HEK293 (cell line): ENCODE results near the gene OR10J1.

Experiments used
- HOXA7 ChIP-seq: sonication (generic); formaldehyde crosslinking; IDR thresholded peaks from 2 replicates; pipeline ENCODE4 v1.8.1; 2022; ENCODE audit warnings: missing genetic modification reagents, borderline replicate concordance
- ZNF2 ChIP-seq: fragments of 450-650 bp; formaldehyde crosslinking; IDR thresholded peaks from 2 replicates; pipeline ENCODE4 v1.5.1; 2016; ENCODE audit warnings: missing biosample characterization, missing genetic modification characterization
- ZNF585B ChIP-seq: fragments of 450-650 bp; formaldehyde crosslinking; IDR thresholded peaks from 2 replicates; pipeline ENCODE4 v1.5.1; 2016; ENCODE audit warnings: missing biosample characterization, missing genetic modification characterization
- ZNF792 ChIP-seq: fragments of 450-650 bp; formaldehyde crosslinking; IDR thresholded peaks from 2 replicates; pipeline ENCODE4 v1.5.1; 2016; ENCODE audit warnings: missing biosample characterization, missing genetic modification characterization
- TF ChIP-seq, protein P1 (sequence below): fragments of 450-650 bp; formaldehyde crosslinking; IDR thresholded peaks from 2 replicates; pipeline ENCODE4 v1.5.1; 2016; ENCODE audit warnings: missing biosample characterization, missing genetic modification characterization
- TF ChIP-seq, protein P2 (sequence below): fragments of 450-650 bp; formaldehyde crosslinking; IDR thresholded peaks from 2 replicates; pipeline ENCODE4 v1.5.1; 2016; ENCODE audit warnings: missing biosample characterization, missing genetic modification characterization
- TF ChIP-seq, protein P3 (sequence below): fragments of 450-650 bp; formaldehyde crosslinking; IDR thresholded peaks from 2 replicates; pipeline ENCODE4 v1.5.1; 2016; ENCODE audit warnings: missing biosample characterization, missing genetic modification characterization
- TF ChIP-seq, protein P4 (sequence below): fragments of 450-650 bp; formaldehyde crosslinking; IDR thresholded peaks from 2 replicates; pipeline ENCODE4 v1.5.1; 2017; ENCODE audit warnings: missing biosample characterization, missing genetic modification characterization
- TF ChIP-seq, protein P5 (sequence below): fragments of 450-650 bp; formaldehyde crosslinking; conservative IDR thresholded peaks from 2 replicates; pipeline ENCODE4 v1.5.1; 2016; ENCODE audit warnings: low read depth, missing biosample characterization, missing genetic modification characterization

DNA sequence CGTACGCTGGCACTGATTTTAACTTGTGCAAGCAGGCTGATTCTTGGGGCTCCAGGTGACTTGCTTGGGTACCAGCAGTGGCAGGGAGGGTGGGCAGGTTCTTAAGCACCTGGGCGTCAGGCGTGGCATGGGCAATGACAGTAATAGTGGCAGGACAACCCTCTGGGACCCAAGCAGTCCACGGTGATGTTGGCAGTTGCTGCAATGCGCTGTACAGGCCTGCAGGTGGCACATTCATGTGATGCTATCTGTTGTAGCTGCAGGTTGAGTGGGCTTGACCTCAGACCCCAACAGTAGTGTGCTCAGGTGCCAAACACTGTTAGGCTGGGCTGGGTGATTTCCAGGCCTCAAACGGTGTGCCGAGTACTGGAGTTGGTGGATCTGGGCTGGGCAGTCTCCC, 17.7 kb upstream of the OR10J1 start:
- TF ChIP-seq, protein P1, sequence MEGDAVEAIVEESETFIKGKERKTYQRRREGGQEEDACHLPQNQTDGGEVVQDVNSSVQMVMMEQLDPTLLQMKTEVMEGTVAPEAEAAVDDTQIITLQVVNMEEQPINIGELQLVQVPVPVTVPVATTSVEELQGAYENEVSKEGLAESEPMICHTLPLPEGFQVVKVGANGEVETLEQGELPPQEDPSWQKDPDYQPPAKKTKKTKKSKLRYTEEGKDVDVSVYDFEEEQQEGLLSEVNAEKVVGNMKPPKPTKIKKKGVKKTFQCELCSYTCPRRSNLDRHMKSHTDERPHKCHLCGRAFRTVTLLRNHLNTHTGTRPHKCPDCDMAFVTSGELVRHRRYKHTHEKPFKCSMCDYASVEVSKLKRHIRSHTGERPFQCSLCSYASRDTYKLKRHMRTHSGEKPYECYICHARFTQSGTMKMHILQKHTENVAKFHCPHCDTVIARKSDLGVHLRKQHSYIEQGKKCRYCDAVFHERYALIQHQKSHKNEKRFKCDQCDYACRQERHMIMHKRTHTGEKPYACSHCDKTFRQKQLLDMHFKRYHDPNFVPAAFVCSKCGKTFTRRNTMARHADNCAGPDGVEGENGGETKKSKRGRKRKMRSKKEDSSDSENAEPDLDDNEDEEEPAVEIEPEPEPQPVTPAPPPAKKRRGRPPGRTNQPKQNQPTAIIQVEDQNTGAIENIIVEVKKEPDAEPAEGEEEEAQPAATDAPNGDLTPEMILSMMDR, result no peak
- TF ChIP-seq ZNF792 (tag by site-specific recombination) (no peak), HOXA7 (CRISPR knock-in tag) (no peak), ZNF585B (tag by site-specific recombination) (no peak), ZNF2 (tag by site-specific recombination) (no peak)
- TF ChIP-seq, protein P2, sequence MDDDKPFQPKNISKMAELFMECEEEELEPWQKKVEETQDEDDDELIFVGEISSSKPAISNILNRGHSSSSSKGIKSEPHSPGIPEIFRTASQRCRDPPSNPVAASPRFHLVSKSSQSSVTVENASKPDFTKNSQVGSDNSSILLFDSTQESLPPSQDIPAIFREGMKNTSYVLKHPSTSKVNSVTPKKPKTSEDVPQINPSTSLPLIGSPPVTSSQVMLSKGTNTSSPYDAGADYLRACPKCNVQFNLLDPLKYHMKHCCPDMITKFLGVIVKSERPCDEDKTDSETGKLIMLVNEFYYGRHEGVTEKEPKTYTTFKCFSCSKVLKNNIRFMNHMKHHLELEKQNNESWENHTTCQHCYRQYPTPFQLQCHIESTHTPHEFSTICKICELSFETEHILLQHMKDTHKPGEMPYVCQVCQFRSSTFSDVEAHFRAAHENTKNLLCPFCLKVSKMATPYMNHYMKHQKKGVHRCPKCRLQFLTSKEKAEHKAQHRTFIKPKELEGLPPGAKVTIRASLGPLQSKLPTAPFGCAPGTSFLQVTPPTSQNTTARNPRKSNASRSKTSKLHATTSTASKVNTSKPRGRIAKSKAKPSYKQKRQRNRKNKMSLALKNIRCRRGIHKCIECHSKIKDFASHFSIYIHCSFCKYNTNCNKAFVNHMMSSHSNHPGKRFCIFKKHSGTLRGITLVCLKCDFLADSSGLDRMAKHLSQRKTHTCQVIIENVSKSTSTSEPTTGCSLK (tag by site-specific recombination), result no peak
- TF ChIP-seq, protein P3, sequence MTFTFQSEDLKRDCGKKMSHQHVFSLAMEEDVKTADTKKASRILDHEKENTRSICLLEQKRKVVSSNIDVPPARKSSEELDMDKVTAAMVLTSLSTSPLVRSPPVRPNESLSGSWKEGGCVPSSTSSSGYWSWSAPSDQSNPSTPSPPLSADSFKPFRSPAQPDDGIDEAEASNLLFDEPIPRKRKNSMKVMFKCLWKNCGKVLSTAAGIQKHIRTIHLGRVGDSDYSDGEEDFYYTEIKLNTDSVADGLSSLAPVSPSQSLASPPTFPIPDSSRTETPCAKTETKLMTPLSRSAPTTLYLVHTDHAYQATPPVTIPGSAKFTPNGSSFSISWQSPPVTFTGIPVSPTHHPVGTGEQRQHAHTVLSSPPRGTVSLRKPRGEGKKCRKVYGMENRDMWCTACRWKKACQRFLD (tag by site-specific recombination), result no peak
- TF ChIP-seq, protein P4, sequence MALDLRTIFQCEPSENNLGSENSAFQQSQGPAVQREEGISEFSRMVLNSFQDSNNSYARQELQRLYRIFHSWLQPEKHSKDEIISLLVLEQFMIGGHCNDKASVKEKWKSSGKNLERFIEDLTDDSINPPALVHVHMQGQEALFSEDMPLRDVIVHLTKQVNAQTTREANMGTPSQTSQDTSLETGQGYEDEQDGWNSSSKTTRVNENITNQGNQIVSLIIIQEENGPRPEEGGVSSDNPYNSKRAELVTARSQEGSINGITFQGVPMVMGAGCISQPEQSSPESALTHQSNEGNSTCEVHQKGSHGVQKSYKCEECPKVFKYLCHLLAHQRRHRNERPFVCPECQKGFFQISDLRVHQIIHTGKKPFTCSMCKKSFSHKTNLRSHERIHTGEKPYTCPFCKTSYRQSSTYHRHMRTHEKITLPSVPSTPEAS, result no peak
- TF ChIP-seq, protein P5, sequence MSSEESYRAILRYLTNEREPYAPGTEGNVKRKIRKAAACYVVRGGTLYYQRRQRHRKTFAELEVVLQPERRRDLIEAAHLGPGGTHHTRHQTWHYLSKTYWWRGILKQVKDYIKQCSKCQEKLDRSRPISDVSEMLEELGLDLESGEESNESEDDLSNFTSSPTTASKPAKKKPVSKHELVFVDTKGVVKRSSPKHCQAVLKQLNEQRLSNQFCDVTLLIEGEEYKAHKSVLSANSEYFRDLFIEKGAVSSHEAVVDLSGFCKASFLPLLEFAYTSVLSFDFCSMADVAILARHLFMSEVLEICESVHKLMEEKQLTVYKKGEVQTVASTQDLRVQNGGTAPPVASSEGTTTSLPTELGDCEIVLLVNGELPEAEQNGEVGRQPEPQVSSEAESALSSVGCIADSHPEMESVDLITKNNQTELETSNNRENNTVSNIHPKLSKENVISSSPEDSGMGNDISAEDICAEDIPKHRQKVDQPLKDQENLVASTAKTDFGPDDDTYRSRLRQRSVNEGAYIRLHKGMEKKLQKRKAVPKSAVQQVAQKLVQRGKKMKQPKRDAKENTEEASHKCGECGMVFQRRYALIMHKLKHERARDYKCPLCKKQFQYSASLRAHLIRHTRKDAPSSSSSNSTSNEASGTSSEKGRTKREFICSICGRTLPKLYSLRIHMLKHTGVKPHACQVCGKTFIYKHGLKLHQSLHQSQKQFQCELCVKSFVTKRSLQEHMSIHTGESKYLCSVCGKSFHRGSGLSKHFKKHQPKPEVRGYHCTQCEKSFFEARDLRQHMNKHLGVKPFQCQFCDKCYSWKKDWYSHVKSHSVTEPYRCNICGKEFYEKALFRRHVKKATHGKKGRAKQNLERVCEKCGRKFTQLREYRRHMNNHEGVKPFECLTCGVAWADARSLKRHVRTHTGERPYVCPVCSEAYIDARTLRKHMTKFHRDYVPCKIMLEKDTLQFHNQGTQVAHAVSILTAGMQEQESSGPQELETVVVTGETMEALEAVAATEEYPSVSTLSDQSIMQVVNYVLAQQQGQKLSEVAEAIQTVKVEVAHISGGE (tag by site-specific recombination), result no peak
